Stimulated activated naive CD4-positive, alpha-beta T cell (primary cell): ENCODE measurements around the gene SLC16A1.

ENCODE experiments used
- DNase-seq, 6 experiments: peaks; one replicate each; lab custom pipeline; 2025; lab: John Stamatoyannopoulos, UW

The SLC16A1 gene

GRCh38 chr1:112881742-112882127 is 74.3 kb downstream of the SLC16A1 start:
- no peak for DNase-seq

GRCh38 chr1:112879834-112880233 is 76.2 kb downstream of the SLC16A1 start:
- no peak for DNase-seq

DNA sequence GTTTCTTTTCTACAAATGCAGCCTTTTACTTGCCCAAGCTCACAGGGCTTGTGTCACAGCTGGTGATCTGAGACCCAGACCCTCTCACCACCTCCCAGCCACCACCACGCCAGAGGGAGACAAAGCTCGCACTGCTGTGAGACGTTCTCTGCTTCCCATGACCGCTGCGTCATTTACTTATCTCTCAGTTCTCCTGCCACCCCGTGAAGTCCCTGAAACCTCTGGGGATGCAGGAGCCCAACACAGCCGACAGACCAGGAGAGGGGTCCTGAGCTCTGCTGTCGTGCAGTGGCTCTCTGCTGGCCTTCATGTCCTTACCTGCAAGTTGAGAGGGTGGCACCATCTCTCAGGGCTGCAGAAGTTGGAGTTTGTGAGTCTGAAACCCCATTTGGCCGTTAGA is 77.7 kb downstream of the SLC16A1 start:
- DNase-seq, result no peak

DNA sequence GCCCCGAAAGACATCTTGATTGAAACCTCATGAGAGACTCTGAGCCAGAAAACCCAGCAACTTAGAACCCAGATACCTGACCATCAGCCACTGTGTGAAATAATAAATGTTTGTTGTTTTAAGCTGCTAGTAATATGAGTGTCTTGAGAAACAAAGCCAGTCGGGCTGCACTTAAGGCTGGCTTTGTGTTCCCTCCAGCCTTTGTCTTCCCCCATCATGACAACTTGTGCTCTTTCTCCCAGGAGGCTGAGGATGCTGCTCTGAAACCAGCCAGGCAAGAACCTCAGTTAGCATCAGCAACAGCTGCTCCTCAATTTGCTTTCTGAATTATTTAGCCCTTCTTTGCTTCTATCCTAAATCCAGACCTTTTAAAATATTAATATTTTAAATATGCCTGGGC is 78.2 kb downstream of the SLC16A1 start:
- no peak for DNase-seq

DNA sequence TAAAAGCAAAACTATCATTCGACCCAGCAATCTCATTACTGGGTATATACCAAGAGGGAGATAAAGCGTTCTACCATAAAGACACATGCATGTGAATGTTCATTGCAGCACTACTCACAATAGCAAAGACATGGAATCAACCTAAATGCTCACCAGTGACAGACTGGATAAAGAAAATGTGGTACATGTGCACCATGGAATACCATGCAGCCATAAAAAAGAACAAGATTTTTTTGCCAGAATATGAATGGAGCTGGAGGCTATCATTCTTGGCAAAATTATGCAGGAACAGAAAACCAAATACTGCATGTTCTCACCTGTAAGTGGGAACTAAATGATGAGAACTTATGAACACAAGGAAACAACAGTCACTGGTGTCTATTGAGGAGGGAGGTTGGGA is 79.7 kb downstream of the SLC16A1 start:
- no peak for DNase-seq

DNA sequence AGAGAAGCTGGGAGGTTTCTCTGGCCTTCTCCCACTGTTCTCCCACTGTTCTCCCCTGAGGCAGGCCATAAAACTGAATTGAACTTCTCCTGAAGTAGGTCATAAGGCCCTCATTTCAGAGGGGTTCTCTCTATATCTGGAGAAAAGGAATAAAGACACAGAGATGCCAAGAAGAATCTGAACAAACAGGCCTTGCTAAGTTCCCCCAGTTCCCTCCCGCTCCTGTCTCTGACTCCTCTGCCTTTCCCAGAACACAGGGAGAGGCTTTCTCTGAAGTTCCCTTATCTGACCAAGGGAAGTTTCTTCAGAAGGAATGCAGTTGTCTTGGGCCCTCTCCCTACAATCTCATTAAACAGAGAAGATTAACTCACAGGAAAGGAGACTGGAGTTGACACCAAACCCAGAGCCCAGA is 83.4 kb downstream of the SLC16A1 start:
- no peak for DNase-seq

GRCh38 chr1:112870887-112871646 is 84.9 kb downstream of the SLC16A1 start:
- DNase-seq, result no peak

GRCh38 chr1:112869895-112870294 is 86.1 kb downstream of the SLC16A1 start:
- DNase-seq, result no peak

- no peak for DNase-seq
These were observed 87.8 kb downstream of the SLC16A1 start for GRCh38 chr1:112868191-112868590.

DNA sequence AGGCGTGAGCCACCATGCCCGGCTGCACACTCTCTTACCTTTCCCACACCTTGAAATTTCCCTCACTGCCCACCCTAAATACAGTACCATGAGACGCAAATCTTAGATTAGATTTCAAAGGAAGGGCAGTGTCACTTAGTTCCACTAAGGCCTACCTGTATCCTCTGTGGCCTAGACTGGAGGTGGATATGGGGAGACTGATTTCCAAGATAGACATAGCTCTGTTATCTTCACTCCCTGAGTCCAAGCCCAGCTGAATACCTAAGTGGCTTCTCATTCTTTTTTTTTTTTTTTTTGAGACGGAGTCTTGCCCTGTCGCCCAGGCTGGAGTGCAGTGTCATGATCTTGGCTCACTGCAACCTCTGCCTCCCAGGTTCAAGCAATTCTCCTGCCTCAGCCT is 89.0 kb downstream of the SLC16A1 start:
- DNase-seq, result no peak

- DNase-seq, result no peak
These were observed 89.8 kb downstream of the SLC16A1 start for GRCh38 chr1:112866151-112866550.

DNA sequence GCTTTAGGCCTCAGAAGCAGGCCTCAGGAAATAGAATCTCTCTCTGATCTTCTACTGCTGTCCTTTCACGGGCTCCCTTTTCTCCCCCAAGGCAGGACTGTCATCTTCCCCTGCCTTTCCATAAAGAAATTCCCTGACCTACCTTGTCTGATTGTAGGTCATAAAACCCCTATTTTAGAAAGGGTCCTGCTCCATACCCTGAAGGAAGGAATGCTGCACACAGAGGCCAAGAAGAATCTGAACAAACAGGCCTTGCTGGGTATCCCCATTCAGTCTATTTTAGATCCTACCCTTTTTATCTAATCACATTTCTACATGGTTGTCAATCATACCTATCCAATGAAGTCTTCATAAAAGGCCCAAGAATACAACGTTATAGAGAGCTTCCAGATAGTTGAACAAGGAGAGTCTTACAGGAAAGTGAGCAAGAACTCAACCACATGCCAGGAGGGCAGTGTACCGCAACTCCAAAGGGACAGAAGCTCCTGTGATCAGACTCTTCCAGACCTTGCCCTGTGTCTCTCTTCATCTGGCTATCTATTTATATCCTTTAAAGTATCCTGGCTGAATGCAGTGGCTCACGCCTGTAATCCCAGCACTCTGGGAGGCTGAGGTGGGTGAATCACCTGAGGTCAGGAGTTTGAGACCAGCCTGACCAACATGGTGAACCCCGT is 93.1 kb downstream of the SLC16A1 start:
- no peak for DNase-seq
